ENCODE measurements around the gene BRF1. TPM values are rescaled to one million over a fixed set of nuclear protein-coding genes. Genes with fewer than 3 reads are reported as not detected.
"Not testable (repeated sequence)": the region's sequence is repeated elsewhere in the genome, so short reads cannot be mapped to it uniquely, and the experiment has no call there.

BRF1 gene
- total RNA-seq, 8 experiments from 2014 or later = 14.4 to 36.3 (median 30.8) TPM

- in situ Hi-C loops (cut with MboI; ENCODE audit: low pct_unique_long_range_greater_than_20kb in 2 of 9, low sequenced_read_pairs in 9 of 9, unreplicated experiment in 9 of 9) = no loop called here
- no peak for ATAC-seq (replicated peaks in 6 of 8)
- Histone ChIP-seq H3K4me3 (no peak overlapping the region), H3K4me1 (replicated peaks in 1 of 2) (no peaks in the 10 kb centered on the region), H3K27ac (no peak overlapping the region)
- WGBS, 10 experiments = 77 to 96% (median 82%) methylated on average over 3 to 6 of the region's 9 CpGs; no CpG with 5 or more reads in 7 of the 10 experiments
Measured at GRCh38 chr14:105305791-105306190, 5.0 kb upstream of the BRF1 start.

- no peaks in the 10 kb centered on the region for H3K4me1 ChIP-seq (replicated peaks in 1 of 2)
- ATAC-seq (replicated peaks in 6 of 8) = no peak
- in situ Hi-C loops (cut with MboI; ENCODE audit: low pct_unique_long_range_greater_than_20kb in 2 of 9, low sequenced_read_pairs in 9 of 9, unreplicated experiment in 9 of 9) = no loop called here
- WGBS, 10 experiments = 20 to 85% (median 67%) methylated on average over 1 to 8 of the region's 9 CpGs; no CpG with 5 or more reads in 1 of the 10 experiments
- no peak overlapping the region for H3K27ac ChIP-seq
- H3K4me3 ChIP-seq = no peak overlapping the region
Measured at GRCh38 chr14:105305345-105305744, 4.5 kb upstream of the BRF1 start.

GRCh38 chr14:105304565-105304964, 3.8 kb upstream of the BRF1 start:
- in situ Hi-C loops (cut with MboI; ENCODE audit: low pct_unique_long_range_greater_than_20kb in 2 of 9, low sequenced_read_pairs in 9 of 9, unreplicated experiment in 9 of 9) = no loop called here
- WGBS, 10 experiments = 54 to 100% (median 80%) methylated on average over 1 to 5 of the region's 9 CpGs; no CpG with 5 or more reads in 2 of the 10 experiments
- Histone ChIP-seq H3K4me3 (no peak overlapping the region), H3K4me1 (replicated peaks in 1 of 2) (peaks cover 0 to 1% of the 10 kb centered on the region in 2 donors), H3K27ac (no peak overlapping the region)
- no peak for ATAC-seq (replicated peaks in 6 of 8)

- no peak for ATAC-seq (replicated peaks in 6 of 8)
- WGBS, 10 experiments = 33 to 73% (median 54%) methylated on average over 1 to 4 of the region's 6 CpGs; no CpG with 5 or more reads in 4 of the 10 experiments
- in situ Hi-C loops (cut with MboI; ENCODE audit: low pct_unique_long_range_greater_than_20kb in 2 of 9, low sequenced_read_pairs in 9 of 9, unreplicated experiment in 9 of 9) = no loop called here
- H3K4me1 ChIP-seq (replicated peaks in 1 of 2) = peaks cover 2 to 6% of the 10 kb centered on the region in 2 donors
- no peak overlapping the region for H3K27ac ChIP-seq
- H3K4me3 ChIP-seq = no peak overlapping the region
Measured at GRCh38 chr14:105303949-105304348, 3.1 kb upstream of the BRF1 start.

GRCh38 chr14:105301915-105302249, 1.1 kb upstream of the BRF1 start:
- H3K27ac ChIP-seq; H3K4me1 ChIP-seq (replicated peaks in 1 of 2); ATAC-seq (replicated peaks in 6 of 8); in situ Hi-C loops (cut with MboI; ENCODE audit: low pct_unique_long_range_greater_than_20kb in 2 of 9, low sequenced_read_pairs in 9 of 9, unreplicated experiment in 9 of 9): not testable (repeated sequence)
- WGBS, 10 experiments = 57 to 84% (median 69%) methylated on average over 2 to 7 of the region's 11 CpGs; no CpG with 5 or more reads in 4 of the 10 experiments
- peak overlapping the region; percentile 63 to 93 (median 90) for H3K4me3 ChIP-seq

- in situ Hi-C loops (cut with MboI; ENCODE audit: low pct_unique_long_range_greater_than_20kb in 2 of 9, low sequenced_read_pairs in 9 of 9, unreplicated experiment in 9 of 9) = no loop called here
- peak overlapping the region; percentile 63 to 93 (median 90) for H3K4me3 ChIP-seq
- peaks cover 2 to 6% of the 10 kb centered on the region in 2 donors for H3K4me1 ChIP-seq (replicated peaks in 1 of 2)
- 0 to 80% (median 13%) methylated on average over 2 to 5 of the region's 65 CpGs; no CpG with 5 or more reads in 4 of the 10 experiments for WGBS, 10 experiments
- ATAC-seq (replicated peaks in 6 of 8) = peak; percentile 71 to 89 (median 86)
- peak overlapping the region; percentile 92 to 95 for H3K27ac ChIP-seq
Measured at GRCh38 chr14:105301103-105301914, 508 bp upstream of the BRF1 start.

- peak overlapping the region; percentile 92 to 95 for H3K27ac ChIP-seq
- H3K4me1 ChIP-seq (replicated peaks in 1 of 2) = peaks cover 2 to 6% of the 10 kb centered on the region in 2 donors
- in situ Hi-C loops (cut with MboI; ENCODE audit: low pct_unique_long_range_greater_than_20kb in 2 of 9, low sequenced_read_pairs in 9 of 9, unreplicated experiment in 9 of 9) = no loop called here
- H3K4me3 ChIP-seq = peak overlapping the region; percentile 63 to 93 (median 90)
- 0 to 100% (median 37%) methylated on average over 1 to 7 of the region's 54 CpGs; no CpG with 5 or more reads in 2 of the 10 experiments for WGBS, 10 experiments
- peak in 4 of 8 experiments; percentile 2 to 20 (median 7) for ATAC-seq (replicated peaks in 6 of 8)
Measured at GRCh38 chr14:105299654-105300541, 903 bp downstream of the BRF1 start.

- H3K27ac ChIP-seq; H3K4me3 ChIP-seq; ATAC-seq (replicated peaks in 6 of 8); in situ Hi-C loops (cut with MboI; ENCODE audit: low pct_unique_long_range_greater_than_20kb in 2 of 9, low sequenced_read_pairs in 9 of 9, unreplicated experiment in 9 of 9): not testable (repeated sequence)
- H3K4me1 ChIP-seq (replicated peaks in 1 of 2) = peaks cover 6 to 12% of the 10 kb centered on the region in 2 donors
- WGBS, 10 experiments = 87 to 100% (median 98%) methylated on average over 2 to 11 of the region's 11 CpGs; no CpG with 5 or more reads in 2 of the 10 experiments
Measured at GRCh38 chr14:105297311-105297710, 3.5 kb downstream of the BRF1 start.

- no peak overlapping the region for H3K4me3 ChIP-seq
- peak; percentile 44 to 99 (median 90) for ATAC-seq (replicated peaks in 6 of 8)
- in situ Hi-C loops (cut with MboI; ENCODE audit: low pct_unique_long_range_greater_than_20kb in 2 of 9, low sequenced_read_pairs in 9 of 9, unreplicated experiment in 9 of 9) = no loop called here
- no peak overlapping the region for H3K27ac ChIP-seq
- 30 to 73% methylated on average over 4 to 5 of the region's 15 CpGs; no CpG with 5 or more reads in 8 of the 10 experiments for WGBS, 10 experiments
- H3K4me1 ChIP-seq (replicated peaks in 1 of 2) = peaks cover 1 to 12% of the 10 kb centered on the region in 2 donors
Measured at GRCh38 chr14:105294142-105294597, 6.6 kb downstream of the BRF1 start.

GRCh38 chr14:105292826-105293711, 7.7 kb downstream of the BRF1 start:
- in situ Hi-C loops (cut with MboI; ENCODE audit: low pct_unique_long_range_greater_than_20kb in 2 of 9, low sequenced_read_pairs in 9 of 9, unreplicated experiment in 9 of 9) = no loop called here
- no peak overlapping the region for H3K4me3 ChIP-seq
- peaks cover 0 to 9% of the 10 kb centered on the region in 2 donors for H3K4me1 ChIP-seq (replicated peaks in 1 of 2)
- ATAC-seq (replicated peaks in 6 of 8) = no peak
- H3K27ac ChIP-seq = no peak overlapping the region
- 82 to 84% methylated on average over 6 to 16 of the region's 26 CpGs; no CpG with 5 or more reads in 8 of the 10 experiments for WGBS, 10 experiments

- no peak overlapping the region for H3K27ac ChIP-seq
- in situ Hi-C loops (cut with MboI; ENCODE audit: low pct_unique_long_range_greater_than_20kb in 2 of 9, low sequenced_read_pairs in 9 of 9, unreplicated experiment in 9 of 9) = no loop called here
- WGBS, 10 experiments = 50 to 100% (median 93%) methylated on average over 2 to 9 of the region's 13 CpGs; no CpG with 5 or more reads in 1 of the 10 experiments
- no peak for ATAC-seq (replicated peaks in 6 of 8)
- no peak overlapping the region for H3K4me3 ChIP-seq
- H3K4me1 ChIP-seq (replicated peaks in 1 of 2) = peaks cover 0 to 9% of the 10 kb centered on the region in 2 donors
Measured at GRCh38 chr14:105290621-105291346, 10.0 kb downstream of the BRF1 start.
